ENCODE measurements around the gene MINPP1. TPM values are rescaled to one million over a fixed set of nuclear protein-coding genes. Genes with fewer than 3 reads are reported as not detected.

Gene MINPP1
- total RNA-seq, 1 donor = 27.5 TPM

- peak; percentile 69 for DNase-seq (ENCODE audit: low read depth)
- TF ChIP-seq, protein P1, sequence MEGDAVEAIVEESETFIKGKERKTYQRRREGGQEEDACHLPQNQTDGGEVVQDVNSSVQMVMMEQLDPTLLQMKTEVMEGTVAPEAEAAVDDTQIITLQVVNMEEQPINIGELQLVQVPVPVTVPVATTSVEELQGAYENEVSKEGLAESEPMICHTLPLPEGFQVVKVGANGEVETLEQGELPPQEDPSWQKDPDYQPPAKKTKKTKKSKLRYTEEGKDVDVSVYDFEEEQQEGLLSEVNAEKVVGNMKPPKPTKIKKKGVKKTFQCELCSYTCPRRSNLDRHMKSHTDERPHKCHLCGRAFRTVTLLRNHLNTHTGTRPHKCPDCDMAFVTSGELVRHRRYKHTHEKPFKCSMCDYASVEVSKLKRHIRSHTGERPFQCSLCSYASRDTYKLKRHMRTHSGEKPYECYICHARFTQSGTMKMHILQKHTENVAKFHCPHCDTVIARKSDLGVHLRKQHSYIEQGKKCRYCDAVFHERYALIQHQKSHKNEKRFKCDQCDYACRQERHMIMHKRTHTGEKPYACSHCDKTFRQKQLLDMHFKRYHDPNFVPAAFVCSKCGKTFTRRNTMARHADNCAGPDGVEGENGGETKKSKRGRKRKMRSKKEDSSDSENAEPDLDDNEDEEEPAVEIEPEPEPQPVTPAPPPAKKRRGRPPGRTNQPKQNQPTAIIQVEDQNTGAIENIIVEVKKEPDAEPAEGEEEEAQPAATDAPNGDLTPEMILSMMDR (IDR thresholded peaks at IDR 0.05; ENCODE audit: insufficient read depth, low read length) = no peak
Observed at GRCh38 chr10:87531908-87532622, 27.4 kb downstream of the MINPP1 start.

GRCh38 chr10:87532696-87533095, 28.0 kb downstream of the MINPP1 start:
- TF ChIP-seq, protein P1 (IDR thresholded peaks at IDR 0.05; ENCODE audit: insufficient read depth, low read length) = no peak
- DNase-seq (ENCODE audit: low read depth) = no peak
- no peak overlapping the region for H3K4me3 ChIP-seq (ENCODE audit: low read depth, low read length)

More at GRCh38 chr10:87531908-87532622, 27.4 kb downstream of the MINPP1 start:
- H3K4me3 ChIP-seq (ENCODE audit: low read depth, low read length) = no peak overlapping the region

GRCh38 chr10:87534173-87534858, 29.6 kb downstream of the MINPP1 start:
- no peak overlapping the region for H3K4me3 ChIP-seq (ENCODE audit: low read depth, low read length)
- TF ChIP-seq, protein P1 (IDR thresholded peaks at IDR 0.05; ENCODE audit: insufficient read depth, low read length) = no peak
- no peak for DNase-seq (ENCODE audit: low read depth)

GRCh38 chr10:87538092-87539015, 33.7 kb downstream of the MINPP1 start:
- DNase-seq (ENCODE audit: low read depth) = no peak
- no peak overlapping the region for H3K4me3 ChIP-seq (ENCODE audit: low read depth, low read length)
- TF ChIP-seq, protein P1 (IDR thresholded peaks at IDR 0.05; ENCODE audit: insufficient read depth, low read length) = no peak

- DNase-seq (ENCODE audit: low read depth) = peak; percentile 71
- TF ChIP-seq, protein P1 (IDR thresholded peaks at IDR 0.05; ENCODE audit: insufficient read depth, low read length) = no peak
- no peak overlapping the region for H3K4me3 ChIP-seq (ENCODE audit: low read depth, low read length)
Observed at GRCh38 chr10:87541114-87541513, 36.4 kb downstream of the MINPP1 start.

- peak; percentile 69 for DNase-seq (ENCODE audit: low read depth)
- no peak overlapping the region for H3K4me3 ChIP-seq (ENCODE audit: low read depth, low read length)
- TF ChIP-seq, protein P1 (IDR thresholded peaks at IDR 0.05; ENCODE audit: insufficient read depth, low read length) = no peak
Observed at GRCh38 chr10:87544721-87545120, 40.0 kb downstream of the MINPP1 start.
